ENCODE results near the gene TLR7. TPM values are rescaled to one million over a fixed set of nuclear protein-coding genes. Genes with fewer than 3 reads are reported as not detected.

Gene TLR7
- polyA plus RNA-seq, 2 of the 4 experiments (the other 2 are of a cell fraction) = not detected

- Histone ChIP-seq H3K4me1 (no peaks in the 10 kb centered on the region), H3K27ac (no peak overlapping the region), H3K9me3 (no peaks in the 10 kb centered on the region), H3K4me2 (no peak overlapping the region), H3K4me3 (no peak overlapping the region)
- ChIA-PET CTCF (interaction anchor here (0.9 kb wide), 1 partner anchor 24 kb away, joined by 3 read pairs; no protein-coding TSS in a partner anchor), POLR2A (no interaction called here)
- FAIRE-seq = no peak
- no peak for DNase-seq (ENCODE audit: low read depth in 1 of 2, low spot score in 1 of 2)
- TF ChIP-seq EHF (CRISPR knock-in tag; IDR thresholded peaks at IDR 0.05) (no peak), EP300 (IDR thresholded peaks at IDR 0.05) (no peak), FOSL2 (IDR thresholded peaks at IDR 0.05) (no peak), FOSL2 (CRISPR knock-in tag; IDR thresholded peaks at IDR 0.05) (no peak), SREBF2 (IDR thresholded peaks at IDR 0.05) (no peak), ZC3H11A (IDR thresholded peaks at IDR 0.05) (no peak), HOXB5 (CRISPR knock-in tag; IDR thresholded peaks at IDR 0.05) (no peak), RCOR1 (IDR thresholded peaks at IDR 0.05; ENCODE audit: low read depth, low read length) (no peak), RNF2 (IDR thresholded peaks at IDR 0.05; ENCODE audit: borderline replicate concordance, low read depth) (no peak), ESRRA (IDR thresholded peaks at IDR 0.05; ENCODE audit: borderline replicate concordance, low read length) (no peak), TP53 (CRISPR knock-in tag; IDR thresholded peaks at IDR 0.05) (no peak), TFCP2L1 (CRISPR knock-in tag; IDR thresholded peaks at IDR 0.05) (no peak), MYC (IDR thresholded peaks at IDR 0.05; ENCODE audit: borderline replicate concordance, low read length) (no peak), EHMT2 (IDR thresholded peaks at IDR 0.05; ENCODE audit: low read depth) (no peak), CEBPB (IDR thresholded peaks at IDR 0.05) (no peak)
- ATAC-seq = no peak
Observed at GRCh38 chrX:12922599-12922919, 55.7 kb downstream of the TLR7 start.

- ATAC-seq = no peak
- no peak for FAIRE-seq
- no peaks in the 10 kb centered on the region for H3K4me1 ChIP-seq
- POLR2A ChIA-PET = no interaction called here
- no peak for DNase-seq (ENCODE audit: low read depth in 1 of 2, low spot score in 1 of 2)
- CTCF ChIA-PET = interaction anchor here (1.4 to 2.5 kb wide), 2 partner anchors 17 to 716 kb away, joined by 4 to 7 read pairs; no protein-coding TSS in a partner anchor
- 38% methylated on average over 4 of the region's 4 CpGs for WGBS (ENCODE audit: missing lambda C conversion rate)
- TF ChIP-seq POLR2AphosphoS2 (conservative IDR thresholded peaks at IDR 0.05; ENCODE audit: low read length) (no peak), CHD4 (IDR thresholded peaks at IDR 0.05; ENCODE audit: borderline replicate concordance) (no peak), JUN (IDR thresholded peaks at IDR 0.05) (no peak)
- H3K27ac ChIP-seq = no peak overlapping the region
- H3K9me3 ChIP-seq = no peaks in the 10 kb centered on the region
- H3K4me2 ChIP-seq = no peak overlapping the region
- no peak overlapping the region for H3K4me3 ChIP-seq
Observed at GRCh38 chrX:12929701-12930100, 62.8 kb downstream of the TLR7 start.

- Histone ChIP-seq H3K4me1 (no peaks in the 10 kb centered on the region), H3K4me2 (no peak overlapping the region), H3K4me3 (no peak overlapping the region), H3K9me3 (no peaks in the 10 kb centered on the region), H3K27ac (no peak overlapping the region)
- ChIA-PET POLR2A (no interaction called here), CTCF (interaction anchor here (1.4 to 2.5 kb wide), 2 partner anchors 17 to 716 kb away, joined by 4 to 7 read pairs; no protein-coding TSS in a partner anchor)
- TF ChIP-seq KDM5A (IDR thresholded peaks at IDR 0.05) = no peak
- no peak for TF ChIP-seq BHLHE40 (IDR thresholded peaks at IDR 0.05; ENCODE audit: low read depth, low read length)
- TF ChIP-seq SMC3 (IDR thresholded peaks at IDR 0.05) = no peak
- no peak for TF ChIP-seq CEBPB (IDR thresholded peaks at IDR 0.05)
- TF ChIP-seq EP300 (IDR thresholded peaks at IDR 0.05) = no peak
- no peak for TF ChIP-seq BCL3 (IDR thresholded peaks at IDR 0.05)
- no peak for TF ChIP-seq CBX8 (IDR thresholded peaks at IDR 0.05)
- no peak for TF ChIP-seq ATOH8 (CRISPR knock-in tag; IDR thresholded peaks at IDR 0.05; ENCODE audit: low read depth)
- TF ChIP-seq MAZ (IDR thresholded peaks at IDR 0.05; ENCODE audit: borderline replicate concordance, low read depth, low read length) = no peak
- TF ChIP-seq NPAS2 (CRISPR knock-in tag; IDR thresholded peaks at IDR 0.05; ENCODE audit: borderline replicate concordance) = no peak
- no peak for TF ChIP-seq CTCF (IDR thresholded peaks at IDR 0.05)
- TF ChIP-seq CHD2 (IDR thresholded peaks at IDR 0.05; ENCODE audit: low read length, partially characterized antibody) = no peak
- no peak for TF ChIP-seq ZSCAN20 (CRISPR knock-in tag; IDR thresholded peaks at IDR 0.05)
- no peak for TF ChIP-seq KDM1A (IDR thresholded peaks at IDR 0.05; ENCODE audit: low read depth)
- no peak for TF ChIP-seq REST (IDR thresholded peaks at IDR 0.05)
- DNase-seq (ENCODE audit: low read depth in 1 of 2, low spot score in 1 of 2) (no peak), ATAC-seq (no peak), FAIRE-seq (no peak)
- WGBS (ENCODE audit: missing lambda C conversion rate) = 90% methylated on average over 2 of the region's 2 CpGs
Observed at GRCh38 chrX:12930150-12930549, 63.3 kb downstream of the TLR7 start.

All from A549 (cell line).